Posterior vena cava (tissue), 2 donors: ENCODE measurements around the gene VSTM1. TPM values are rescaled to one million over a fixed set of nuclear protein-coding genes. Genes with fewer than 3 reads are reported as not detected.

ENCODE experiments used
- DNase-seq: peaks from one replicate; pipeline ENCODE4 v3.0.0-alpha.2; 2020; ENCODE audit warnings: low spot score
- intact Hi-C, 2 donors: fragments of 100-400 bp; cut with DNase I; formaldehyde crosslinking; loops; one replicate each; pipeline versions ENCODE4 v1.14.1 to v1.14.2; 2022 to 2023
- total RNA-seq, 2 donors: library from RNA; stranded (reverse); fragmentation: NEBNext Ultra II Directional; extraction: Animal tissue kit (Norgen Biotek cat#: 25700); gene quantifications; one replicate each; pipeline ENCODE4 v1.2.1, GENCODE V29; 2021
- donor health status: DM: yes; HTN: yes; CAD: no.
- donor health status: DM: yes; HTN: yes; CAD: no.

The VSTM1 gene
- total RNA-seq, 2 donors from 2014 or later, result 0.60 TPM; not detected in 1

DNA sequence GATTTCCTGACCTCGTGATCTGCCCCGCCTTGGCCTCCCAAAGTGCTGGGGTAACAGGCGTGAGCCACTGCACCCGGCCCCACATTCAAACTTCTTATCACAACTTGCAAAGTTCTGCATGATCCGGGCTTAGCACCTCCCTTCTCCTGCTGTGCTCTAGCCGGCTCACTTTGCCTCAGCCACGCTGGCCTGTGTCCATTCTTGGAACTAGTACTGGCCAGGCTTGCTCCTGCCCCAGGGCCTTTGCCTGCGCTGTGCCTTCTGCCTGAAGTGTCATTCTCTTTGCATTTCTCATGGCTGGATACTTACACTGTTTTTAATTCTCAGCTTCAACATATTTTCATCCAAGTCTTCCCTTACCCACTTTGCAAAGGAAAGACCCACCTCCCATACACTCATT is 42.3 kb downstream of the VSTM1 start:
- intact Hi-C loops, result loop anchor here in 1 of 2 donors (10.0 kb wide), 1 partner anchor 227 kb away; no protein-coding TSS in a partner anchor
- DNase-seq, result no peak

DNA sequence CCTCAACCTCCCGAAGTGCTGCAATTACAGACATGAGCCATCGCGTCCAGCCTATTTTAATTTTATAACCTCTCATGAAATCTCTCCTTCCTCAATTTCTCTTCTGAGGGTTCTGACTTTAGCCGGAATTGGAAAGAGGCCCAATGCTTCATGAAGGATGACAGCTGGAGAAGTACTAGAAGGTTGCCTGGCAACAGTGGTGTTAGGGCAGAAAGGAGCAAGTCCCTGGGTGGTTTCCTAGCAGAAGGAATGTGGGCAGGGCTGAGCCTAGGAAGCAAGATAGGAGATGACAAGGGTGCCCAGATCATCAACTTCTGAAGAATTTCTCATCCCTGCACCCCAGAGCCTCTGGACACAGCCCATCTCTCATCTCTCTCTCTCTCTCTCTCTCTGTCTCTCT is 46.4 kb downstream of the VSTM1 start:
- intact Hi-C loops, result no loop called here
- DNase-seq, result no peak

GRCh38 chr19:54014920-54015560 is 48.7 kb downstream of the VSTM1 start:
- intact Hi-C loops, result no loop called here
- DNase-seq, result no peak

GRCh38 chr19:54013866-54014265 is 49.8 kb downstream of the VSTM1 start:
- DNase-seq, result no peak
- intact Hi-C loops, result no loop called here

DNA sequence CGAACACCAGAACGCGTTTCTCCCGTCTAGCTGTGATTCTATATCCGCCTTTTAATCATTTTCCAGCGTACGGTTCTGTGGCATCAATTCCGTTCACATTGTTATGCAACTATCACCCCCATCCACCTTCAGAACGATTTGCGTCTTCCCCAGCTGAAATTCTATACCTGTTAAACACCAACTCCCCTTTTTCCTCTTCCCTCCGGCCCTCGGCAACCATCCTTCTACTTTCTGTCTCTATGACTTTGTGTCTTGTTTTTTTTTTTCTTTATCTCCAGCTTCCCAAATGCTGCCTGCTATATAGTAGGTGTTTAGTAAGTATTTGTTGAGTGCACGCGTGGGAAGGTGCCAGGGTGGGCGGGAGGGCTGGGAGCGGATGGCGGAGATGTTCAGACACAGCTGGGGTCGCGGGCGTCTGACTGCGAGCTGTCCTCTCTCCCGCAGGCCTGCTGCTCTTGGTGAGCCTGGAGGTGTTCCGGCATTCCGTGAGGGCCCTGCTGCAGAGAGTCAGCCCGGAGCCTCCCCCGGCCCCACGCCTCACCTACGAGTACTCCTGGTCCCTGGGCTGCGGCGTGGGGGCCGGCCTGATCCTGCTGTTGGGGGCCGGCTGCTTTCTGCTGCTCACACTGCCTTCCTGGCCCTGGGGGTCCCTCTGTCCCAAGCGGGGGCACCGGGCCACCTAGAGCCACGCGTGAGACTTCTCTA is 52.0 kb downstream of the VSTM1 start:
- intact Hi-C loops, result no loop called here
- DNase-seq, result no peak

DNA sequence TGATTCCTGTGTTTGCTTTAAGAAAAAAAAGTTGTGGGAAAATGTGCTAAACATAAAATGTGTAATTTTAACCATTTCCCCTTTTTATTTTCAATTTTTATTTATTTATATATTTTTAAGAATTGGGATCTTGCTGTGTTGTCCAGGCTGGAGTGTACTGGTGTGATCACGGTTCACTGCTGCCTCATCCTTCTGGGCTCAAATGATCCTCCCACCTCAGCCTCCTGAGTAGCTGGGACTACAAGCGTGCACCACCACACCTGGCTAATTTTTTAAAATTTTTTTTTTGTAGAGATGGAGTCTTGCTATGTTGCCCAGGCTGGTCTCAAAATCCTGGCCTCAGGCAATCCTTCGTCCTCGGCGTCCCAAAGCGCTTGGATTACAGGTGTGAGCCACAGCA is 53.2 kb downstream of the VSTM1 start:
- intact Hi-C loops, result no loop called here
- no peak for DNase-seq

DNA sequence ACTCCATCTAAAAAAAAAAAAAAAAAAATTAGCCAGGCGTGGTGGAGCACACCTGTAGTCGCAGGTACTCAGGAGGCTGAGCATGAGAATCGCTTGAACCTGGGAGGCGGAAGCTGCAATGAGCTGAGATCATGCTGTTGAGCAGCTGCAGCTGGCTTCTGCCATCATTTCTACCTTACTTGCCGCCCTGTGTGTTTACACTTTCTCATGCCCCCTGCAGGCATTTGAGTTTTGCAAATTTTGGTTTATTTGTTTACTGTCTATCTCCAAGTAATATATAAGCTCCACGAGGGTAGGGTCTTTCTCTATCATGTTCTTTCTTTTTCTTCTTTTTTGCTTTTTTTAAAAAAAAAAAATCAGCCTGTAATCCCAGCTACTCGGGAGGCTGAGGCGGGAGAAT is 54.3 kb downstream of the VSTM1 start:
- intact Hi-C loops, result no loop called here
- no peak for DNase-seq

DNA sequence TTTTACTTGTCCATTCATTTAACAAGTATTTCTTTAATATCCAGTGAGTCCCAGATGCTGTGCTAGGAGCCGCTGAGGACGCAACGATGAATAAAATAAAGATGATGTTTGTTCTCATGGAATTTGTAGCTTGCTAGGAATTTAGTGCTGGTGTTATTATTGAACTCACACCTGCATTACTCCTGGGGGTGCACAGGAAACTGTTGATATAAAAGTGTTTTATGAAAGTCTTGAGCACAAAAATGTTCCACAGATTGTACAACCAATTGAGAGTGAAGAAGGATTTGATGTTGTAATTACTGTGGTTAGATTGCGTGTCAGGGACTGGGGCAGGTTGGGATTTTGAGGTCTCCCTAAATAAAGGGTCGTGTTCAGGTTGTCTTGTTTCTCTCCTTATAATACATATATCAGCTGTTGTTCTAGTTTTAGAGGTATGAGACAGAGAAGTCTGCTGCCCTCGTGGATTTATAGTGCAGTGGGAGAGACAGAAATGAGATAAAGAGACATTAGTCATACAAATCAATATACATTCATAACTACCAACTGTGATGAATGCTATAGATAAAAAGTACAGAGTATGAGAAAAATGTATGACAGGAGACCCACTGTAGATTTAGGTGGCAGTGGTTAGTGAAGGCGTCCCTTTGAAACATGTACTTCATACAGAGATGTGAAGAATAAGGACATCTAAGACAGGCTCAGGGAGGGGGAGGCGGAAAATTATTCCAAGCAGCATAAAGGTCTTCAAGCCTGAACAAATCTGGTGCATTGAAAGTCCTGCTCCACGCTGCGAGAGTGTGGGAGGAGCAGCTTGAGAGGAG is 61.0 kb downstream of the VSTM1 start:
- intact Hi-C loops, result no loop called here
- no peak for DNase-seq

DNA sequence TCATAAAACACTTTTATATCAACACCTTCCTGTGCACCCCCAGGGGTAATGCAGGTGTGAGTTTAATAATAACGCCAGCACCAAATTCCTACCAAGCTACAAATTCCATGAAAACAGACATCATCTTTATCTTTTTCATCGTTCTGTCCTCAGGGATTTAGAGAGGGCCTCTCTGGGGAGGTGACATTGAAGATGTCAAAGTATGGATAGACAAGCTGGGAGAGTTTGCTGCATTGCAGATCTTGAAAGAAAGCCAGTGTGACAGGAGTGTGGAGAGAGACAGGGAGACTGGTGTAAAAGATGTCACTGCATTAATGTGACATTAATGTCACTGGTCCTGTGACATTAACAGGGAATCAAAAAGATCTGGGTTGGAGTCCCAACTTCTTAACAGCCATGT is 62.2 kb downstream of the VSTM1 start:
- DNase-seq, result no peak
- intact Hi-C loops, result no loop called here

DNA sequence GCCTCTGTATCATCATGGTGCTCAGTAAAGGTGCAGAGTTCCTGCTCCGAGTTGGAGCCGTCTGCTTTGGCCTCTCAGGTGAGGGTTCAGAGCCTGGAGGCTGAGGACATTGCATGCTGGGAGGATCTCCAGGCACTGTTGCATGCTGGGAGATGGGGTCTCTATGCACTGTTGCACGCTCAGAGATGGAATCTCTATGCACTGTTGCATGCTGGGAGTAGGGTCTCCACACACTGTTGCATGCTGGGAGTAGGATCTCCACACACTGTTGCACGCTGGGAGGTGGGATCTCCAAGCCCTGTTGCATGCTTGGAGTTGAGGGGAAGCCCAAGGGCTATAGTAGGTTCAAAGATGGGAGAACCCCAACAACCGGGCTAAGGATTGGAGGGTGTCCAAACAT is 64.0 kb downstream of the VSTM1 start:
- intact Hi-C loops, result no loop called here
- no peak for DNase-seq

- no peak for DNase-seq
- intact Hi-C loops, result no loop called here
Observed at GRCh38 chr19:53998223-53998622, 65.5 kb downstream of the VSTM1 start.

DNA sequence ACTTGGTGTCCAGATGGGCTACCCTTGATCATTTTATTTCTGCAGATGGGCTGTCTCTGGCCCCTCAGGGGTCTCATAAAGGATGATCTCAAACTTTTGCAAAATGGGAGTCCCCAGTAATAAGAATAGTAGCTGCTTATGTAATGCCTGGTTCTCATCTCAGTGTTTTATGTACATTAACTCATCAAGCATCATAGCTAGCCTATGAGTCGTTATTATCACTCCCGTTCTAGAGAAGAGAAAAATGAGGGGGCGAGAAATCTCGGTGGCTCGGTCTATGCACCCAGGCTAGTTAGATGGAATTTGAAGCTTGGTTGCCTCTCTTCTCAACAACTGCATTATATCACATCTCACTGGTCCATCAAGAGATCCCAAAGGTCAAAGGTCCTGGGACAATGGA is 68.9 kb downstream of the VSTM1 start:
- intact Hi-C loops, result no loop called here
- DNase-seq, result no peak

GRCh38 chr19:53993448-53993847 is 70.2 kb downstream of the VSTM1 start:
- DNase-seq, result no peak
- intact Hi-C loops, result no loop called here

DNA sequence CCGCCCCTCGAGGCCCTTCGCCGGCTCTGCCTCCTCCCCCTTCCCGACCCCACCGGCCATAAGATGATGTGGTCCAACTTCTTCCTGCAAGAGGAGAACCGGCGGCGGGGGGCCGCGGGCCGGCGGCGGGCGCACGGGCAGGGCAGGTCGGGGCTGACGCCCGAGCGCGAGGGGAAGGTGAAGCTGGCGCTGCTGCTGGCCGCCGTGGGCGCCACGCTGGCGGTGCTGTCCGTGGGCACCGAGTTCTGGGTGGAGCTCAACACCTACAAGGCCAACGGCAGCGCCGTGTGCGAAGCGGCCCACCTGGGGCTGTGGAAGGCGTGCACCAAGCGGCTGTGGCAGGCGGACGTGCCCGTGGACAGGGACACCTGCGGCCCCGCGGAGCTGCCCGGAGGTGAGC is 70.9 kb downstream of the VSTM1 start:
- intact Hi-C loops, result no loop called here
- no peak for DNase-seq

DNA sequence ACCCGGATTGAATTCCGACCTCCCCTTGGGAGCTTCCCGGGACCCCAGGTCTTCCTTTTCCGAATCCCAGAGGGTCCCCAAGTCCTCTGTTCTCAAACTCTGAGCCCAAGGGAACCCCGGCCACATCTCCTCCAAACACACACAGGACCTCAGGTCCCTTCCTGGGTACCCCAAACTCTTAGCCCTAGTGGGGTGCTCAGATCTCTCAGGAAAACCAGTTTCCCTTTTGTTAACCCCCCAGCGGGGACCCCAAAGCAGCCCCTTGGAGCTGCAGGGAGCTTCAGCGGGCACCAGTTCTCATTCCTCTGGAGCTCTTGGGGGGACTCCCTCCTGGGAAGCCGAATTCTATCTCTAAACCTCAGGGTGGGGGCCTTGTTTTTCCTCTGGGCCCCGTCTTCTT is 71.5 kb downstream of the VSTM1 start:
- DNase-seq, result no peak
- intact Hi-C loops, result no loop called here

- intact Hi-C loops, result no loop called here
- no peak for DNase-seq
Observed at GRCh38 chr19:53991224-53992113, 72.2 kb downstream of the VSTM1 start, which contains the start of gene CACNG6. TSS of gene CACNG6 (plus strand) at chr19:53991637. CDS start at chr19:53992878, 1,241 bp downstream.
